Natural killer cell treated with Interleukin-12 subunit alpha and Interleukin-12 subunit beta and Interleukin-15 and Interleukin-18, amount 100 ng/mL, for 72 hours (primary cell): ENCODE data around the gene PRKAR2A. TPM values are rescaled to one million over a fixed set of nuclear protein-coding genes. Genes with fewer than 3 reads are reported as not detected.
"Not testable (repeated sequence)": the region's sequence is repeated elsewhere in the genome, so short reads cannot be mapped to it uniquely, and the experiment has no call there.

Experiments used
- ATAC-seq, 2 donors: fragments of 150-1000 bp; cut with Tn5 transposase in 1 of 2; sonication (Bioruptor Pico), chemical (Tn5 transposase) in 1 of 2; 2 replicates each; pipeline ENCODE4 v1.10.0; 2021
- DNase-seq: peaks from one replicate; pipeline ENCODE4 v3.0.0; 2022; ENCODE audit warnings: low spot score
- H3K27ac Mint-ChIP-seq, 2 donors: 1 replicate in 1 of 2; 2 replicates in 1 of 2; pipeline ENCODE4 v1.8.0; 2022; ENCODE audit warnings: mixed read lengths in 2 of 2, mild to moderate bottlenecking in 1 of 2, moderate library complexity in 1 of 2
- H3K27me3 Mint-ChIP-seq, 2 donors: 1 replicate in 1 of 2; 2 replicates in 1 of 2; pipeline ENCODE4 v1.8.0; 2022; ENCODE audit warnings: mixed read lengths in 2 of 2
- H3K36me3 Mint-ChIP-seq: one replicate; pipeline ENCODE4 v1.8.0; 2022; ENCODE audit warnings: mixed read lengths
- H3K4me1 Mint-ChIP-seq, 2 donors: 1 replicate in 1 of 2; 2 replicates in 1 of 2; pipeline ENCODE4 v1.8.0; 2022; ENCODE audit warnings: low read depth in 2 of 2, mixed read lengths in 2 of 2, mild to moderate bottlenecking in 1 of 2
- H3K4me3 Mint-ChIP-seq: one replicate; pipeline ENCODE4 v1.8.0; 2022; ENCODE audit warnings: mixed read lengths
- H3K9me3 Mint-ChIP-seq: 2 replicates; pipeline ENCODE4 v1.8.0; 2022; ENCODE audit warnings: mixed read lengths
- total RNA-seq, 2 donors: library from RNA; stranded (reverse); gene quantifications; one replicate each; pipeline ENCODE4 v1.2.3, GENCODE V29; 2022

Gene PRKAR2A
- total RNA-seq, 2 donors from 2014 or later: 46.0 to 46.4 TPM

DNA sequence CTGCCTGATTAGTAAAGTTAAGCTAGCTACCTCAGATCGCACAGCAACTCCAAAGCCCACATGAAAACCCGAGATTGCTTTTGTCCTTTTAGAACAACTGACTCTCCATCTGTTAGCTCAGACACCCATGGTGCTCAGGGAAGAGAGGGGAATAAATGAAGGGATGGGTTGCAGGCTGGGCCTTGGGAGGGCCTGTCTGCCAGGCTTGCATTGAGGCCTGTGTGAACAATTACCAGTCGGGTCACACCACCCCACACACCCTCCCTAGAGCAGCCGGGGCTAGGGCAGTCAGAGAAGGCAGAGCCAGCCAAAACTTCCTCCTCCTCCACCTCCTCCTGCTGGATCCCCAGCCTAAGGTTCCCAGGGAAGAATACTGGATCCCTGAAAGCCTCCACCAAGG, 8.8 kb upstream of the PRKAR2A start:
- Mint-ChIP-seq H3K27ac (peak overlapping the region in 1 of 2 donors; percentile 70), H3K9me3 (no peaks in the 10 kb centered on the region), H3K4me3 (no peak overlapping the region), H3K4me1 (peaks cover 0 to 7% of the 10 kb centered on the region in 2 donors), H3K27me3 (no peaks in the 10 kb centered on the region), H3K36me3 (no peaks in the 10 kb centered on the region)
- DNase-seq (no peak), ATAC-seq (no peak)

GRCh38 chr3:48855681-48856447, 8.2 kb upstream of the PRKAR2A start:
- Mint-ChIP-seq H3K4me3 (no peak overlapping the region), H3K27ac (peak overlapping the region in 1 of 2 donors; percentile 70), H3K9me3 (no peaks in the 10 kb centered on the region), H3K4me1 (peaks cover 0 to 7% of the 10 kb centered on the region in 2 donors), H3K27me3 (no peaks in the 10 kb centered on the region), H3K36me3 (no peaks in the 10 kb centered on the region)
- ATAC-seq (no peak), DNase-seq (no peak)

DNA sequence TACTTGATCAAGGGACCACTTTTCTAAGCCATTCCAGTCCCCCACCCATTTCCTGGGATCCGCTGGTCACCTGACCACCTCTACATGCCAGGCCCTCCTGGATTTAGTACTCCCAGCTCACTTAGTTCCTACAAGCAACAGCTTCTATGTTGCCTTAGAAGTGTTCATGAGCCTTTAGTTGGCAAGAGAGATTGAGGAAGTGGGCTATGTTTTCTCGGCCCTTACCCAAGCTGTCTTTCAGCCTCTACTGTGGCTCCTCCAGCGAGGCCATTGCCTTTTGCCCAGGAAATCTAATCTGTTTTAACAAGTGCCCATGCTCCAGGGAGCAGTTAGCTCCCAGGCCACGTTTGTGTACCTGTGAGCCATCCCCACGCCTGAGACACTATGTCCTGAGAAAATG, 4.5 kb upstream of the PRKAR2A start:
- Mint-ChIP-seq H3K9me3 (no peaks in the 10 kb centered on the region), H3K4me1 (peaks cover 8 to 10% of the 10 kb centered on the region in 2 donors), H3K27me3 (no peaks in the 10 kb centered on the region), H3K36me3 (no peaks in the 10 kb centered on the region), H3K4me3 (no peak overlapping the region), H3K27ac (no peak overlapping the region)
- DNase-seq (no peak), ATAC-seq (no peak)

DNA sequence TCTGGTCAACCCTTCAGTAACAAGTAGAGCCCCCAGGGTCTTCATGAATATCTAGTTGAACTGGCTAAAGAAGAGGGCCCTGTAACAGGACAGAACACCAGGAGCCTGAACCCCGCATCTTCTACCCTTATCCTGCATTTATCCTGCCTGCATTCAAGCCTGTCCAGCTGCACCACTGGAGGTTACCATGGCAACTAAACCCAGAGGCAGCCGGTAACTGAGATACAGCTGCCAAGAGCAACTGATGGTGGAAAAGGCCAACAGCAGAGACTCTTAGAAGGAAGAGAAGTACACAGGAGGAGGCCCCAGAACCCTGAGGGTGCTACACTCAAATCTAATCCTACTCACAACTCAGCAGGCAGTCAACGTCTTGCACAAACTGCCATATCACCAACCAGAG, 3.7 kb upstream of the PRKAR2A start:
- Mint-ChIP-seq H3K36me3 (no peaks in the 10 kb centered on the region), H3K27ac (no peak overlapping the region), H3K9me3 (no peaks in the 10 kb centered on the region), H3K4me3 (no peak overlapping the region), H3K27me3 (no peaks in the 10 kb centered on the region), H3K4me1 (peaks cover 8 to 10% of the 10 kb centered on the region in 2 donors)
- DNase-seq (no peak), ATAC-seq (no peak)

- Mint-ChIP-seq H3K9me3 (no peaks in the 10 kb centered on the region), H3K4me1 (peaks cover 13 to 15% of the 10 kb centered on the region in 2 donors), H3K27me3 (no peaks in the 10 kb centered on the region), H3K27ac (peak overlapping the region; percentile 86 to 95), H3K36me3 (no peaks in the 10 kb centered on the region), H3K4me3 (peak overlapping the region; percentile 84)
- DNase-seq: no peak
- ATAC-seq: no peak
Observed at GRCh38 chr3:48848816-48849515, 1.3 kb upstream of the PRKAR2A start.

DNA sequence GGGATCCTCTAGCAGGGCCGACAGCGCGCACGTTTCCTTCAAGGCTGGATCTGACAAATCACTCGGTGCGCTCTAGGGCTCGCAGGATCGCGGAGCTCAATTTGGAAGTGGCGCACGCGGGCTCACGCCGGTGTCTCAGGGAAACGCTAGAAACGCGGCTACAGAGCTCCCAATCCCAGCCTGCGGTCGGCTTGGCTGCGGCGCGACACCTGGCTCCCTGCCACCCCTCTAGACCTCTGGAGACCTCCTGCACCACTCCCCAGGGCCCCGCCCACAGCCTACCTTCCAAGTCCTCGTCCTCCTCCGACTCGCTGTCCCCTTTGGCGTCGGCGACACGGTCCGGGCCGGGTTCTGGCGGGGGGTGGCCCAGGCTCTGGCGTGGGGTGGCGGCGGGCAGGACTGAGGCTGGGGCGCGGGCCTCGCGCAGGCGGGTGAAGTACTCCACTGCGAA, 596 bp downstream of the PRKAR2A start:
- H3K4me1 Mint-ChIP-seq: peaks cover 13 to 15% of the 10 kb centered on the region in 2 donors
- ATAC-seq (peak; percentile 58 to 63), DNase-seq (peak; percentile 64)
- no peaks in the 10 kb centered on the region for H3K9me3 Mint-ChIP-seq
- H3K27ac Mint-ChIP-seq: peak overlapping the region; percentile 86 to 95
- H3K4me3 Mint-ChIP-seq: peak overlapping the region; percentile 84
- no peaks in the 10 kb centered on the region for H3K36me3 Mint-ChIP-seq
- no peaks in the 10 kb centered on the region for H3K27me3 Mint-ChIP-seq

- DNase-seq (no peak), ATAC-seq (no peak)
- Mint-ChIP-seq H3K36me3 (no peaks in the 10 kb centered on the region), H3K27ac (peak overlapping the region in 1 of 2 donors; percentile 41), H3K27me3 (no peaks in the 10 kb centered on the region), H3K9me3 (no peaks in the 10 kb centered on the region), H3K4me3 (peak overlapping the region; percentile 84), H3K4me1 (peaks cover 13 to 17% of the 10 kb centered on the region in 2 donors)
Observed at GRCh38 chr3:48845170-48845569, 2.5 kb downstream of the PRKAR2A start.

GRCh38 chr3:48837163-48837562, 10.5 kb downstream of the PRKAR2A start:
- ATAC-seq: no peak

GRCh38 chr3:48835650-48836366, 11.9 kb downstream of the PRKAR2A start:
- H3K4me3 Mint-ChIP-seq: no peak overlapping the region
- H3K4me1 Mint-ChIP-seq: peaks cover 6 to 17% of the 10 kb centered on the region in 2 donors
- H3K27me3 Mint-ChIP-seq: no peaks in the 10 kb centered on the region
- H3K36me3 Mint-ChIP-seq: no peaks in the 10 kb centered on the region
- no peak overlapping the region for H3K27ac Mint-ChIP-seq
- no peaks in the 10 kb centered on the region for H3K9me3 Mint-ChIP-seq
- DNase-seq (no peak), ATAC-seq (no peak)

More at GRCh38 chr3:48837163-48837562, 10.5 kb downstream of the PRKAR2A start:
- Mint-ChIP-seq H3K27me3 (no peaks in the 10 kb centered on the region), H3K4me1 (peaks cover 6 to 20% of the 10 kb centered on the region in 2 donors), H3K27ac (peak overlapping the region in 1 of 2 donors; percentile 43), H3K36me3 (no peaks in the 10 kb centered on the region), H3K4me3 (no peak overlapping the region), H3K9me3 (no peaks in the 10 kb centered on the region)
- DNase-seq: no peak

GRCh38 chr3:48832684-48833083, 15.0 kb downstream of the PRKAR2A start:
- no peak overlapping the region for H3K27ac Mint-ChIP-seq
- no peak for ATAC-seq
- no peak for DNase-seq
- no peaks in the 10 kb centered on the region for H3K27me3 Mint-ChIP-seq
- peaks cover 6 to 8% of the 10 kb centered on the region in 2 donors for H3K4me1 Mint-ChIP-seq
- no peaks in the 10 kb centered on the region for H3K36me3 Mint-ChIP-seq
- H3K9me3 Mint-ChIP-seq: no peaks in the 10 kb centered on the region
- H3K4me3 Mint-ChIP-seq: no peak overlapping the region

DNA sequence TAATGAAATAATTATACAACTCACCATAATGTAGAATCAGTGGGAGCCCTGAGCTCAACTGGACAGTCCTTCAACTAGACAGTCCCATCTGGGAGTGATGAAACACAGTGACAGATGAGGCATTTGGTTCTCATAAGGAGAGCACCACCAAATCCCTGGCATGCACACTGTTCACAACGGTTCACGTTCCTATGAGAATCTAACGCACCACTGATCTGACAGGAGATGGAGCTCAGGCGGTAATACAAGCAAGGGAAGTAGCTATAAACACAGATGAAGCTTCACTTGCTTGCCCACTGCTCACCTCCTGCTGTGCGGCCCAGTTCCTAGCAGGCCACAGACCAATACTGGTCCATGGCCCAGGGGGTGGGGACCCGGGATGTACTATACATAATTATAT, 17.0 kb downstream of the PRKAR2A start:
- no peaks in the 10 kb centered on the region for H3K27me3 Mint-ChIP-seq
- ATAC-seq (no peak), DNase-seq (no peak)
- no peaks in the 10 kb centered on the region for H3K9me3 Mint-ChIP-seq
- H3K27ac Mint-ChIP-seq: no peak overlapping the region
- H3K4me3 Mint-ChIP-seq: no peak overlapping the region
- H3K4me1 Mint-ChIP-seq: peaks cover 0 to 7% of the 10 kb centered on the region in 2 donors
- no peaks in the 10 kb centered on the region for H3K36me3 Mint-ChIP-seq

DNA sequence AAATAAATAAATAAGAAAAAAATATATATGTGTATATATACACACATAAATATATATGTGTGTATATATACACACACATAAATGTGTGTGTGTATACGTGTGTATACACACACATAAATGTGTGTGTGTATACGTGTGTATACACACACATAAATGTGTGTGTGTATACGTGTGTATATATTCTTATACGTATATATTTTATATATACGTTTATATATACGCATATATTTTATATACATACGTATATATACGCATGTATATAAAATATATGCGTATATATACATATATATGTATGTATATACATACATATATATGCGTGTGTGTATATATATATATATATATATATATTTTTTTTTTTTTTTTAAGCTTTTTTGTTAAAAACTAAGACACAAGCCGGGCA, 18.1 kb downstream of the PRKAR2A start:
- ATAC-seq, DNase-seq, H3K27me3 Mint-ChIP-seq, H3K36me3 Mint-ChIP-seq, H3K9me3 Mint-ChIP-seq, H3K4me3 Mint-ChIP-seq, H3K4me1 Mint-ChIP-seq, H3K27ac Mint-ChIP-seq: not testable (repeated sequence)

GRCh38 chr3:48827874-48828273, 19.8 kb downstream of the PRKAR2A start:
- not testable (repeated sequence) for H3K4me3 Mint-ChIP-seq, DNase-seq, H3K27ac Mint-ChIP-seq, H3K27me3 Mint-ChIP-seq, H3K4me1 Mint-ChIP-seq, H3K9me3 Mint-ChIP-seq, H3K36me3 Mint-ChIP-seq, ATAC-seq

- Mint-ChIP-seq H3K27ac (no peak overlapping the region), H3K4me3 (no peak overlapping the region), H3K9me3 (no peaks in the 10 kb centered on the region), H3K4me1 (peaks cover 0 to 9% of the 10 kb centered on the region in 2 donors), H3K27me3 (no peaks in the 10 kb centered on the region), H3K36me3 (no peaks in the 10 kb centered on the region)
- DNase-seq (no peak), ATAC-seq (no peak)
Observed at GRCh38 chr3:48826451-48826850, 21.2 kb downstream of the PRKAR2A start.
